ENCODE measurements around the gene DUSP2. TPM values are rescaled to one million over a fixed set of nuclear protein-coding genes. Genes with fewer than 3 reads are reported as not detected.

DUSP2 gene
- total and polyA plus RNA-seq, 2 experiments from 2014 or later: 0.89 to 2.2 TPM

DNA sequence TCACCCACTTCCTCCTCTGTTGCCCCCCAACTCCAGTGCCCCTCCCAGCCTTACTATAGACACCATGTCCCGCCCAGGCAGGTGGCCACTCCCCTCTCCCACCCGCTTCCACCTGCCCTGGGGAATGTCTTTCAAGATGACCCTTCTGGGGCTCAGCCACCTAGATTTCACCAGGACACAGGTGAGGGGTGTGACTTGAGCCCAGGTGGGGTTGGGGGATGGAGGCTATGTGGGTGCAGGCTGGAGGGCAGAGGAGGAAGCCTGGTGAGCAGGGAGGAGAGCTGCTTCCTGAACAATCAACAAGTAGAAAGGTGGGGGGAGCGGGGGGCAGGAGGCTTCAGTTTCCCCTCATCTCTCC is 37.6 kb downstream of the DUSP2 start:
- Histone ChIP-seq H3K9me3 (ENCODE audit: low read depth) (no peaks in the 10 kb centered on the region), H3K27me3 (no peaks in the 10 kb centered on the region), H3K4me1 (ENCODE audit: low read depth) (peaks cover 56% of the 10 kb centered on the region), H3K36me3 (no peaks in the 10 kb centered on the region), H3K27ac (peak overlapping the region; percentile 97), H3K4me3 (no peak overlapping the region)
- DNase-seq (ENCODE audit: low read depth in 1 of 2, low spot score in 1 of 2): no peak
- TF ChIP-seq, protein P1, sequence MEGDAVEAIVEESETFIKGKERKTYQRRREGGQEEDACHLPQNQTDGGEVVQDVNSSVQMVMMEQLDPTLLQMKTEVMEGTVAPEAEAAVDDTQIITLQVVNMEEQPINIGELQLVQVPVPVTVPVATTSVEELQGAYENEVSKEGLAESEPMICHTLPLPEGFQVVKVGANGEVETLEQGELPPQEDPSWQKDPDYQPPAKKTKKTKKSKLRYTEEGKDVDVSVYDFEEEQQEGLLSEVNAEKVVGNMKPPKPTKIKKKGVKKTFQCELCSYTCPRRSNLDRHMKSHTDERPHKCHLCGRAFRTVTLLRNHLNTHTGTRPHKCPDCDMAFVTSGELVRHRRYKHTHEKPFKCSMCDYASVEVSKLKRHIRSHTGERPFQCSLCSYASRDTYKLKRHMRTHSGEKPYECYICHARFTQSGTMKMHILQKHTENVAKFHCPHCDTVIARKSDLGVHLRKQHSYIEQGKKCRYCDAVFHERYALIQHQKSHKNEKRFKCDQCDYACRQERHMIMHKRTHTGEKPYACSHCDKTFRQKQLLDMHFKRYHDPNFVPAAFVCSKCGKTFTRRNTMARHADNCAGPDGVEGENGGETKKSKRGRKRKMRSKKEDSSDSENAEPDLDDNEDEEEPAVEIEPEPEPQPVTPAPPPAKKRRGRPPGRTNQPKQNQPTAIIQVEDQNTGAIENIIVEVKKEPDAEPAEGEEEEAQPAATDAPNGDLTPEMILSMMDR (IDR thresholded peaks at IDR 0.05; ENCODE audit: low read depth, low read length): no peak

DNA sequence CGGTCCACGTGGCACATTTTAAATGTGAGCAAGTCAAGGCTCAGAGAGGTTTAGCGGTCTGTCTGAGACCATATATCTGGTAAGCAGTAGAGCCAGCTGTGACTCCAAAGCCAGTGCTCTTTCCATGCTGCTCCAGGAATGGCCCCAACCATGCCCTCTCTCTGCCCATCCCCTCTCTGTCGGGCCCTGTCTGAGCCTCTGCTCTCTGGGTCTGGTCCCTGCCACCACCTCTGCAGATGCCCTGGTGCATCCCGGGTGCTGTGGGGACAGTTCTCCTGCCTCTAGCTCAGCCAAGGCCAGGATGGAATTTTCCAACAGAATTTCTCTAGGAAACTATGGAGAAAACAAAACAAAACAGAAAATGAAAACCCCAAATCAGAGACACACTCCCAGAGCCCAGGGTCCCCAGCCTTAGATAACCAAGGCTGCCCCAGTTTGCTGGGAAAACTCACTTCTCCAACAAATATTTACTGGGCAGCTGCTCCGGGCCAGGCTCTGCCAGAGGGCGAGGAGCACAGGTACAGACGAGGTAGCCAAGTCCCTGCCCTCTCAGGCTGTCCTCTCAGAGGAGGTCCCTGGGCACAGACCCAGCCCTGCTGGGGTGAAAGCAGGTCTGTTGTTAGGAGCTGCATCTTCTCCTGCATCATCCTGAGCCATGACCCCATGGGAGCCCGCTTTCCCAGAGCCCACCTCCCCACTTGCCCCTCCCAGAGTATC is 38.1 kb downstream of the DUSP2 start:
- no peaks in the 10 kb centered on the region for H3K9me3 ChIP-seq (ENCODE audit: low read depth)
- H3K4me3 ChIP-seq: no peak overlapping the region
- peak overlapping the region; percentile 97 for H3K27ac ChIP-seq
- no peaks in the 10 kb centered on the region for H3K27me3 ChIP-seq
- no peaks in the 10 kb centered on the region for H3K36me3 ChIP-seq
- TF ChIP-seq, protein P1 (IDR thresholded peaks at IDR 0.05; ENCODE audit: low read depth, low read length): no peak
- DNase-seq (ENCODE audit: low read depth in 1 of 2, low spot score in 1 of 2): no peak
- peaks cover 61% of the 10 kb centered on the region for H3K4me1 ChIP-seq (ENCODE audit: low read depth)

DNA sequence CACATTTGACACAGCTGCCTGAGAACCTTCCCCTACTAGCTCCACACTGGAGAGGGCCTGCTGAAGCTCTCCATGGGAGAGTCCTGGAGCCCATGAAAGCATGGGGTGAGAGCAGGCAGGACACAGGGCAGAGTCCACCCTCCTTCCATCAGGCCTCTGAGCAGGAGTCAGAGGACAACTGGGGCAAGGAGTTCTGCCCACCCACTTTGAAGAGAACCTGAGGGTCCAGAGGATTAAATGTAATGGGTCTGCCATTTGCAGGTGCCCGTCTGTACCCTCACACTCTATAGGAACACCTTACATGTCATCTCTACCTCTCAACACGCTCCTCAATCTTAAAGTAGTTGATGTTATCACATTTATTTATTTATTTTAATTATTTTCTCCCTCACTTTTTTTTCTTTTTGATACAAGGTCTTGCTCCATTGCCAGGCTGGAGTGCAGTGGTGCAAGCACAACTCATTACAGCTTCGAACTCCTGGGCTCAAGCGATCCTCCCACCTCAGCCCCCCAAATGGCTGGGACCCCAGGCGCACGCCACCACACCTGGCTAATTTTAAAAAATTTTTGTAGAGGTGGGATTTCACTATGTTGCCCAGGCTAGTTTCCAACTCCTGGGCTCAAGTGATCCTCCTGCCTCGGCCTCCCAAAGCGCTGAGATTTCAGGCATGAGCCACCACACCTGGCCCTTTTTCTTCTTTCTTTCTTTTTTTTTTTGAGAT is 39.1 kb downstream of the DUSP2 start:
- H3K4me1 ChIP-seq (ENCODE audit: low read depth): peaks cover 66% of the 10 kb centered on the region
- H3K4me3 ChIP-seq: no peak overlapping the region
- H3K36me3 ChIP-seq: no peaks in the 10 kb centered on the region
- no peak overlapping the region for H3K27ac ChIP-seq
- no peaks in the 10 kb centered on the region for H3K27me3 ChIP-seq
- no peak for DNase-seq (ENCODE audit: low read depth in 1 of 2, low spot score in 1 of 2)
- no peaks in the 10 kb centered on the region for H3K9me3 ChIP-seq (ENCODE audit: low read depth)
- TF ChIP-seq, protein P1 (IDR thresholded peaks at IDR 0.05; ENCODE audit: low read depth, low read length): no peak

DNA sequence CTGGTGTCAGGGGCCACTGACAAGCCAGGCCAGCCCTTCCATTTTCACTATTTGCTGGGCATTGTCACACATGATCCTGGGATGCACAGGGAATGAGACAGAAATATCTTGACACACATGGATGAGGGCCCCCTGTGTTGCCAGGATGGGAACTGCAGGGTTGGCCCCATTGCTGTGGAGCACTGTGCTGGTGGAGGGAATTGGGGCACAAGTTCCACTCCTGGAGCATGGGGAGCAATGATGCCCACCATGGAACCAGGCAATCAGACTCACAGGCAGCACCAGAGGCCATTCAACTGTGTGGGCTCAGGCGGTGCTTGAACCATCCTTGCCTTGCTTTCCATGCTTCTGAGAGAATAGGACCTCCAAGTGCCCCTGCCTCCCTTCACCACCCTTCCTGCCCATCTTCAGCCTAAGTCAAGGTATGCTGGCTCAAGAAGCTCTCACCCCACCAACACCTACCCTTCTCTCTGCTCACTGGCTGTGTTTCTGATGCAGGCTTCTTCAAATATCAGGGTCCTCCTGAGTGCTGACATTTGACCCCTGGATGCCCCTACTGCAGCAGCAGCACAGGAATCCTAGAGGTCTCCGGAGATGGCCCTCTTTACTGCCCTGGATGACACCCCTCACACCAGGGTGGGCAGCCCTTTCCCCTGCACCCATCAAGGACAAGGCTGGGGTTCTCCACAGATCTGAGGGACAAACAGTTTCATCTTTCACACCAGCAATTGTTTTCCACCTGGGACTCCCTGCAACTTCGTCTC is 39.9 kb downstream of the DUSP2 start:
- Histone ChIP-seq H3K36me3 (no peaks in the 10 kb centered on the region), H3K27me3 (no peaks in the 10 kb centered on the region), H3K27ac (no peak overlapping the region), H3K9me3 (ENCODE audit: low read depth) (no peaks in the 10 kb centered on the region), H3K4me1 (ENCODE audit: low read depth) (peaks cover 60% of the 10 kb centered on the region), H3K4me3 (no peak overlapping the region)
- DNase-seq (ENCODE audit: low read depth in 1 of 2, low spot score in 1 of 2): no peak
- TF ChIP-seq, protein P1 (IDR thresholded peaks at IDR 0.05; ENCODE audit: low read depth, low read length): no peak

DNA sequence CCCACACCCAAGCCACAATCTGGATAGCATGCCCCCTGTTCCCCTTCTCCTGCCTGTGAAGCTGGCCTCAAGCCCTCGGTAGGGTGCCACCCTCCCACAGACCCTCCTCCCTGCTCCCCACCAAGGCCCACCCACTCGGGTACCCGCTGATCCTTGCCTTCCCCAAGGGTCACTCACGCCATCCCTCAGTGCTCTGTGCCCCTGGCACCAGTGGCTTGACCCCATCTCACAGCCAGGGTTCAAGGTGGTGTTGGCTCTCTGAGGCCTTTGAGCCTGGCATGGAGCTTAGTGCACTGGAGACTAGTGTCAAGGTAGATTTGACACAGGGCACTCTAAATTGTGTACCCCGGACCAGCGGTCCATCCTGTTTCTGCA is 40.8 kb downstream of the DUSP2 start:
- Histone ChIP-seq H3K4me1 (ENCODE audit: low read depth) (peaks cover 52% of the 10 kb centered on the region), H3K27me3 (no peaks in the 10 kb centered on the region), H3K36me3 (no peaks in the 10 kb centered on the region), H3K4me3 (no peak overlapping the region), H3K9me3 (ENCODE audit: low read depth) (no peaks in the 10 kb centered on the region), H3K27ac (peak overlapping the region; percentile 90)
- no peak for DNase-seq (ENCODE audit: low read depth in 1 of 2, low spot score in 1 of 2)
- TF ChIP-seq, protein P1 (IDR thresholded peaks at IDR 0.05; ENCODE audit: low read depth, low read length): no peak
